DND-41 (cell line): ENCODE measurements around the gene CLSTN2.

Source experiments
- CTCF ChIP-seq: IDR thresholded peaks from 2 replicates; pipeline ENCODE4 v1.5.1; 2012; ENCODE audit warnings: borderline replicate concordance, low read length, moderate library complexity, mild to moderate bottlenecking; ENCODE audit not compliant: poor library complexity, severe bottlenecking; ENCODE audit errors: extremely low read depth
- EZH2 ChIP-seq: IDR thresholded peaks from 3 replicates; pipeline ENCODE4 v1.6.1; 2012; ENCODE audit warnings: borderline replicate concordance, low read depth, mild to moderate bottlenecking, moderate library complexity, low read length, inconsistent platforms; ENCODE audit not compliant: severe bottlenecking

DNA sequence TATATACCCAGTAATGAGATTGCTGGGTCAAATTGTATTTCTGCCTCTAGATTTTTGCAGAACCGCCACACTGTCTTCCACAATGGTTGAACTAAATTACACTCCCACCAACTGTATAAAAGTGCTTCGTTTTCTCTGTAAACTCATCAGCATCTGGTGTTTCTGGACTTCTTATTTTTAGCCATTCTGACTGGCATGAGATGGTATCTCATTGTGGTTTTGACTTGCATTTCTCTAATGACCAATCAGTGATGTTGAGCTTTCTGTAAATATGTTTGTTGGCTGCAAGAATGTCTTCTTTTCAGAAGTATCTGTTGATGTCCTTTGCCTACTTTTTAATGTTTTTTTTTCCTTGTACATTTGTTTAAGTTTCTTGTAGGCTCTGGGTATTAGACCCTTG, 560.0 kb downstream of the CLSTN2 start:
- TF ChIP-seq CTCF (no peak), EZH2 (no peak)
